Mammary epithelial cell (primary cell): Measurements from ENCODE around the gene DDX28.

Source experiments
- EZH2 ChIP-seq: IDR thresholded peaks from 2 replicates; pipeline ENCODE4 v1.6.1; 2012; ENCODE audit warnings: low read length, inconsistent platforms, borderline replicate concordance
- TF ChIP-seq, protein P1 (sequence below), 2 donors: IDR thresholded peaks in 1 of 2; conservative IDR thresholded peaks in 1 of 2; 2 replicates each; pipeline ENCODE4 v1.5.1; 2011 to 2012; ENCODE audit warnings: inconsistent platforms in 2 of 2, low read length in 2 of 2, mild to moderate bottlenecking in 2 of 2, control low read depth in 1 of 2, low read depth in 1 of 2; ENCODE audit not compliant: insufficient read depth in 1 of 2; ENCODE audit errors: extremely low read depth in 1 of 2

- TF ChIP-seq, protein P1, sequence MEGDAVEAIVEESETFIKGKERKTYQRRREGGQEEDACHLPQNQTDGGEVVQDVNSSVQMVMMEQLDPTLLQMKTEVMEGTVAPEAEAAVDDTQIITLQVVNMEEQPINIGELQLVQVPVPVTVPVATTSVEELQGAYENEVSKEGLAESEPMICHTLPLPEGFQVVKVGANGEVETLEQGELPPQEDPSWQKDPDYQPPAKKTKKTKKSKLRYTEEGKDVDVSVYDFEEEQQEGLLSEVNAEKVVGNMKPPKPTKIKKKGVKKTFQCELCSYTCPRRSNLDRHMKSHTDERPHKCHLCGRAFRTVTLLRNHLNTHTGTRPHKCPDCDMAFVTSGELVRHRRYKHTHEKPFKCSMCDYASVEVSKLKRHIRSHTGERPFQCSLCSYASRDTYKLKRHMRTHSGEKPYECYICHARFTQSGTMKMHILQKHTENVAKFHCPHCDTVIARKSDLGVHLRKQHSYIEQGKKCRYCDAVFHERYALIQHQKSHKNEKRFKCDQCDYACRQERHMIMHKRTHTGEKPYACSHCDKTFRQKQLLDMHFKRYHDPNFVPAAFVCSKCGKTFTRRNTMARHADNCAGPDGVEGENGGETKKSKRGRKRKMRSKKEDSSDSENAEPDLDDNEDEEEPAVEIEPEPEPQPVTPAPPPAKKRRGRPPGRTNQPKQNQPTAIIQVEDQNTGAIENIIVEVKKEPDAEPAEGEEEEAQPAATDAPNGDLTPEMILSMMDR (conservative IDR thresholded peaks at IDR 0.05 in 1 of 2, IDR thresholded peaks at IDR 0.05 in 1 of 2; ENCODE audit: extremely low read depth in 1 of 2, insufficient read depth in 1 of 2, low read depth in 1 of 2, low read length in 2 of 2), result no peak
- TF ChIP-seq EZH2, result no peak
These were observed 25.0 kb upstream of the DDX28 start for GRCh38 chr16:68047987-68048386.
